ENCODE measurements around the gene PPHLN1.
A peak's percentile ranks its signal among the peaks of the same experiment; 100 is the strongest.
"Not testable (repeated sequence)": the region's sequence is repeated elsewhere in the genome, so short reads cannot be mapped to it uniquely, and the experiment has no call there.

Gene PPHLN1

DNA sequence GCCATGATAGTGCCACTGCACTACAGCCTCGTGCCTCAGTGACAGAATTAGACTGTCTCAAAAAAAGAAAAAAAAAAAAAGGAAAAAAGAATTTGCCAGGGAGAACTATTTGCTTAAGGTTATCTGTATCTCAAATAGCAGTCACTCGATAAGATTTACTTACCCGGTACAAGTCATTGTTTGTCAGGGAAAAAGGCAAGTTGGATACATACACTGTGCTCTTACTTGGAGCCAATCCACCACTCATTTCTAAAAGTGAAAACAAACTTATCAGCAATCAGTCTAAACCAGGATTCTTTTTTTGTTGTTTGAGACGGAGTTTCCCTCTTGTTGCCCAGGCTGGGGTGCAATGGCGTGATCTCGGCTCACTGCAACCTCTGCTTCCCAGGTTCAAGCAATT lies 2.1 kb upstream of the PPHLN1 start:
- DNase-seq = no peak

DNA sequence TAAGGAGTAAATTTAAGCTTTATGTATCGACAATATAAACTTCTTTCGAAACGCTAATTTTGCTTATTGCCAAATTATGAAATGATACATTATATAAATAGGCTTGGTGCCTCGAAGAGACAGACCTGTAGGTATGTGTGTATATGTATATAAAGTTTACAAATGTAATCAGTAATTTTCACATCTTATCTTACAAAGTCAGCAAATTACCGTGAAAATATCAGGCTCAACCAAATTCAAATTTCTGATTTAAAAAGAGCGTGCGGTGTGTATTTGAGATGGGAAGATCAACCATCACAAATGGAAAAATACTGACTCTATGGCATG lies 678 bp upstream of the PPHLN1 start:
- no peak for DNase-seq

DNA sequence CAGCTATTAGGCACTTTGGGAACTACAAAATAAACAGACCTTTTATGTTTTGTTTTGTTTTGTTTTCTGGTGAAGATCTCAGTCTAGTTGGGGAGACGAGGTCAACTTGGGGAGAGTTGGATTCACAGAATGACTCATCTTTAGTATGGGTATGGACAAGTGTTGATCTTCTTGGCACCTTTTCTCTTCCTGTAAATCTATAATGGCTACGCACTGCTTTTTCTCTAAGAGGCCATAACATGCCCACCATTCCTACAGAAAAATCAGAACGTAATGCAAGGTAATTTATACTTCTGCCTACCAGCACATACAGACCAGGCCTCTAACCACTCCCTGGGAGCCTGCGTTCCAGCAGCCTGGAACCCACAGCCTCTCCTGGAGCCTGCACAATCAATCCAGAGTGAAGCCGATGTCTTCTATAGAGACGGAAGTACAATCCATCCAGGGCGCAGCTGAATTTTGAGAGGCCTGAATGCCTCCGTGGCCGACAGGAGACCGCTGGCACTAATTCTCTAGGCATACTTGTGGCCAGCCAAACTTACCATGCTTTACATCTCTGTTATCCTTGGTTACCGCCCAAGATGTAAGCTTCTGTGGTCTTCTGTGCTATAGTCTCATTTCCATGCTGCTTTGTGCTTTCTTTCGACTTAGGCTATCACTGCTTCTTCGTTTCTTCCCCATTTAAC lies 717 bp downstream of the PPHLN1 start:
- DNase-seq = no peak

DNA sequence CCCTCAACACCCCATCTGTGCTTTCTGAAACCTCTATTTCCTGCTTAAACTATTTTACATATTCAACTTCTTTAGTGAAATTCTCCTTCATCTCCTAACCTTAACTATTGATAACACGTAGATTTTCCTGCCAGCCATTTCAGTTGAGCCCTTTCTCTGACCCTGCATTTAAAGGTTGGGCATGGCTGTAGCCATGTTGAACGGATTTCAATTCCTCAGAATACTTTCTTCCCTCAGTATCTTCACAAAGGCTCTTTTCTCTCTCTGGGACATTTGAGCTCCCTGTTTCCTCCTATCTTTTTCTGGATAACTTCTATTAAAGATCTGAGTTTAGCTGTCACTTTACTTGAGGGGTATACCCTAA lies 1.2 kb downstream of the PPHLN1 start:
- DNase-seq = no peak

DNA sequence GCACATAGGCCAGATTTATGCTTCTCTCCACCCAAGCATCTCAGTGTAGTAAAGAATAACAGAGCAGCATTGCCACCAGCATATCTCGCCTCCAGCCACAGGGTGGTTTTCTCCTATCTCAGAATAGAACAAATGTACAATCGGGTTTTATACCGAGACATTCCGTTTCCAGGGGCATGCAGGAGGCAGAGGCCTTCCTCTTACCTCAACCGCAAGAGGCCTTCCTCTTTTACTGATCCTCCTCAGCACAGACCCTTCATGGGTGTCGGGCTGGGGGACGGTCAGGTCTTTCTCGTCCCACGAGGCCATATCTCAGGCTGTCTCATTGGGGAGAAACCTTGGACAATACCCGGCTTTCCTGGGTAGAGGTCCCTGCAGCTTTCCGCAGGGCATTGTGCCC lies 4.1 kb downstream of the PPHLN1 start:
- not testable (repeated sequence) for DNase-seq

DNA sequence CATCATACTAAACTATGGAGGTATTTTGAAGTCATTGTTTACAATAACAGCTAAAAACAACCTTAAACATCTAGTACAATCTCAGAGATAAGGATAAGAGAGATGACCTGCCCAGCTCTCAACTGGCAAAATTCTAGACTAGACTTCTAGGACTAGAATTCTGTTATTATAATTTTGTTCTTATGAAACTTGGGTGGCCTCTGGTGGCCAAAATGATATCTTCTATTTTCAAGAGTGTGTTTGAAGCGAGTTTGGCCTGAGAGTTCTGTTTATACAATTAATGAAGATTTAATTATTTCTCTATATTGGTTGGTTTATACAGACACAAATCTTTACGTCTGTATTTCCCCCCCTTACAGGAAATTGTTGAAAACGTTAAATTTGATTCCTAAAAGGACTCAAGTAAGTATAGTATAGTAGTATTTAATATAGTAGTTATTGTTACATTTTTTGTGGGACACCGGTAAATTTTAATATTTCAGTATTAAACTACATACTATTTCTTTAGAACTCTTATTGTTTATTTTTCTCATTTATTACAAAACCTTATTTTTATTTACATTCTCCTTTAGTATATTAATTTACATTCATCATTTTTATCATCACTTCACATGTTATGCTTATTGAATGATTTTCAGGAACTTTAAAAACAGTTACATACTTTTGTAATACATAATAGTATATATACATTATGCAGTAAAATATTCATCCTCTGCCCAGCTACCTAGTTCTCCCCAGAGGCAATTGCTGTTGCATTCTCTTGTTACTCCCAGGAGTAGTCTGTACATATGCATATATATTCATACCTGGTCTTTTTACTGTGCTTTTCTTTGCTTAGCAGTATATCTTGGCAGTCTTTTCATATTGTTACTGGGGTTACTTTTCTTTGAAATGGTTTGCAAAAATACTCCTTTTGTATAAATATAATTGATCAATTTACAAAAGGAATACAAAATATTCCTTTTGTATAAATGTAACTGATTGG lies 6.6 kb downstream of the PPHLN1 start:
- DNase-seq = peak; percentile 73

DNA sequence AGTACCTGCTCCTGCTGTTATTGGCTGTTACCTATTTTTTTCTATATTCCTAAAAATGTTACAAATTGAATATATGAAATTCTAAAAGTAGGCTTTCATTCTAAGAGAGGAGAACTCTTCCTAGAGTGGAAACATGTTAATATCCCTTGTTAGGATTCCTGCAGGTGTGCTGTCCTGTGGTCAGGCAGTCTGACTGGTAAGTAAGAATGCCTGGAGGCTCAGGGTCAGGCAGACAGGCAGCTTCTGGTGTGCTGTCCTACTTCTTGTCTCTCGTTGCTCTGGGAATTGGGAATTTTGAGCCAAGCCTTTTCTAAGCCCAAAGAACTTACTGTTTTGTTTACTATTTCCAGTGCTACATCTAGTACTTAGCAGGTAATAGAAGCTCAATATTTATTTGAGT lies 10.3 kb downstream of the PPHLN1 start:
- no peak for DNase-seq

DNA sequence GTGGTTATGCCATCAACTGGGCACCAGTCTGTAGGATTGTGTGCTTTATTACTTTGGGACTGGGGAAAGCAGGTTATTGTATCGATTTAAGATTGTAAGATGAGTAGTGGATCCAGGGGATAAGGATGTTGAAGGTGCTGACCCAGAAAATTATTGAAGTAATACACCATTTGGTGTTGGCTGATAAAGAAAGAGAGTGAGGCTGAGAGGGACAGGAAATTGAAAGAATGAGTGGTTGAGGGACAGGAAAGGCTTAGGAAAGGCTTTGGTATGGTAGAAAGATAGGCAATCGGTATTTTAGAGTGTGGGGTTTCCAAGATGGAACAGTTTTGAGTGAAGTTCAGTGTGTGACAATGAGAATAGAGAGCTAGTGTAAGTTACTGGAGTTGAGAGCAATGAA lies 12.3 kb downstream of the PPHLN1 start:
- no peak for DNase-seq

DNA sequence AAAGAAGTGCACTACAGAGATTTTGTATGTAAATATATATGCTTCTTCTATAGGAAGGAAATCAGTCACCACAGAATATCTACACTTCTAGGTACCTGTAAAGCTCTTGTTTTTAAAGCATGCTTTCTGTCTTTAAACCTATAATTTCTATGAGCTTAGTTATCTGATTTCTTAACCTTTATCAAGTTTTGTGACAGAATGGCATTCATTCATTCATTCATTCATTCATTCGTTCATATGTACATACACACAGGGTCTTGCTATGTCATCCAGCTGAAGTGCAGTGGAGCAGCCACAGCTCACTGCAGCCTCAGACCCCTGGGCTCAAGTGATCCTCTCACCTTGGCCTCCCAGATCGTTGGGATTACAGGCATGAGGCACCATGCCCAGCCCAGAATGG lies 16.1 kb downstream of the PPHLN1 start:
- DNase-seq = no peak

DNA sequence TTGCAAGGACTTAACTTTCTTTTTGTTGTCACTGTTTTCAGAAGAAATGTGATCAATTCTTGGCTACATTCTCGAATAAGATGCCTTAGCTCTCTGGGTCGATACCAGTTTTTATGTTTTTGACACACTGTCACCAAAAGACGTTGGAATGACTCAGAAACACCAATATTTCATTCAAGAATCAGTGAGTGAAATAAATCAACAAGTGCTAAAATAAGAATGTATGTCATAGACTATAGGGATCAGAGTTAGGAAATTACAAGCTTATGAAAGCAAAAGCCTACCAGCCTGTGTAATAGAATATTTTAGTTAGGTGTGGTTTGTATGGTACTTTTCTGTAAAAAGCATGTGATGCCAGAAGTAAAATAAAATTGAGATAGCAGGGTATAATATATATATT lies 17.8 kb downstream of the PPHLN1 start:
- no peak for DNase-seq

DNA sequence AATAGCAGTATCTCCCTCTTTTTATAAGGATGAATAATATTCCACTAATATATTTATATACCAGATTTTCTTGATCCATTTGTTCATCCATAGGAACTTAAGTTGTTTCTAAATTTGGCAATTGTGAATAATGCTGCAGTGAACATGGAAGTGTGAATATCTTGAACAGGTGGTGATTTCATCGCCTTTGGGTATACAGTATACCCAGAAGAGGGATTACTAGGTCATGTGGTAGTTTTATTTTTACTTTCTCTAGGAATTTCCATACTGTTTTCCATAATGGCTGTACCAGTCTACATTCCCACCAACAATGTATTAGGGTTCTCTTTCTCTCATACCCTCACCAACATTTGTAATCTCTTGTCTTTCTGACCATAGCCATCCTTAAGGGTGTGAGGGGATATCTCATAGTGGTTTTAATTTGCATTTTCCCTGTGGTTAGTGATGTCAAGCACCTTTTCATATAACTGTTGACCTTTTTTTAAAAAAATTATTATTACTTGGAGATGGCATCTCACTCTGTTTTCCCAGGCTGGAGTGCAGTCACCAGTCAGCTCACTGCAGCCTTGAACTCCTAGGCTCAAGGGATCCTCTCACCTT lies 20.5 kb downstream of the PPHLN1 start:
- DNase-seq = no peak

DNA sequence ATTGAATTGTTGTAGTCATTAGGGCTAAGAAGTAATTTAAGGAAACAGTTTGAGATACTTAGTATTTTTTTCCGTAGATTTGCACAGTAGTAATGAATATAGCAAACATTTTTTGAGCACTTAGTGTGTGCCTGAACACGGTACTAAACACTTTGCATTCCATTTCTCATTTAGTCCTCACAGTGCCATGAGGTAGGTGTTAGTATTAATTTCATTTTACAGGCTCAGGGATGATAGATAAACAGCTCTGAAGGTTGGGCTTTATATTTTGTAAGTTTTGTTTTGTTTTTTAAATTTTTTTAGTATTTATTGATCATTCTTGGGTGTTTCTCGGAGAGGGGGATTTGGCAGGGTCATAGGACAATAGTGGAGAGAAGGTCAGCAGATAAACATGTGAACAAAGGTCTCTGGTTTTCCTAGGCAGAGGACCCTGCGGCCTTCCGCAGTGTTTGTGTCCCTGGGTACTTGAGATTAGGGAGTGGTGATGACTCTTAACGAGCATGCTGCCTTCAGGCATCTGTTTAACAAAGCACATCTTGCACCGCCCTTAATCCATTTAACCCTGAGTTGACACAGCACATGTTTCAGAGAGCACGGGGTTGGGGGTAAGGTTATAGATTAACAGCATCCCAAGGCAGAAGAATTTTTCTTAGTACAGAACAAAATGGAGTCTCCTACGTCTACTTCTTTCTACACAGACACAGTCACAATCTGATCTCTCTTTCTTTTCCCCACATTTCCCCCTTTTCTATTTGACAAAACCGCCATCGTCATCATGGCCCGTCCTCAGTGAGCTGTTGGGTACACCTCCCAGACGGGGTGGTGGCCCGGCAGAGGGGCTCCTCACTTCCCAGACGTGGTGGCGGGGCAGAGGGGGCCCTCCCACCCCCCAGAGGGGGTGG lies 23.4 kb downstream of the PPHLN1 start:
- not testable (repeated sequence) for DNase-seq

DNA sequence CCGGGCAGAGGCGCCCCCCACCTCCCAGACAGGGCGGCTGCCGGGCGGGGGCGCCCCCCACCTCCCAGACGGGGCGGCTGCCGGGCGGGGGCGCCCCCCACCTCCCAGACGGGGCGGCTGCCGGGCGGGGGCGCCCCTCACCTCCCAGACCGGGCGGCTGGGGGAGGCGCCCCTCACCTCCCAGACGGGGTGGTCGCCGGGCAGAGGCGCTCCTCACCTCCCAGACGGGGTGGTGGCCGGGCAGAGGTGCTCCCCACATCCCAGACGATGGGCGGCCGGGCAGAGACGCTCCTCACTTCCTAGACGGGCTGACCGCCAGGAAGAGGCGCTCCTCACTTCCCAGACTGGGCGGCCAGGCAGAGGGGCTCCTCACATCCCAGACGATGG lies 24.0 kb downstream of the PPHLN1 start:
- DNase-seq = not testable (repeated sequence)

DNA sequence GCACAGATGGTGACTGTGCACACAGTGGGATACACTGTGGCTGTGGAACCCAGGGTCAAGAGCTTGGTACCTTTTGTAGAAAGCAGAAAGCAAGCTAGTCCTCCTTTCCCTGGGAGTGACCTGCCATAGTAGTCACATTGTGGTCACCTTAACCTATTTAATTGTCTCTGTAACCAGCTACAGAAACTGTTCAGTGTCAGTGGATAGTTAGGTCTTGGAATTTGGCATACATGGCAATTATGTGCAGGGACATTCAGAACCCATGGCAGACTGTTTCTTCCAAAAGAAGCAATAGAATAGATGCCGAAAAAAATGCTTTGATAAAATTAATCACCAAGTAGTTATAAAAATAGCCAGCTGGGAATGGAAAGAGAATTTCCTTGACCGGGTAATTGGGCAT lies 30.4 kb downstream of the PPHLN1 start:
- DNase-seq = no peak

DNA sequence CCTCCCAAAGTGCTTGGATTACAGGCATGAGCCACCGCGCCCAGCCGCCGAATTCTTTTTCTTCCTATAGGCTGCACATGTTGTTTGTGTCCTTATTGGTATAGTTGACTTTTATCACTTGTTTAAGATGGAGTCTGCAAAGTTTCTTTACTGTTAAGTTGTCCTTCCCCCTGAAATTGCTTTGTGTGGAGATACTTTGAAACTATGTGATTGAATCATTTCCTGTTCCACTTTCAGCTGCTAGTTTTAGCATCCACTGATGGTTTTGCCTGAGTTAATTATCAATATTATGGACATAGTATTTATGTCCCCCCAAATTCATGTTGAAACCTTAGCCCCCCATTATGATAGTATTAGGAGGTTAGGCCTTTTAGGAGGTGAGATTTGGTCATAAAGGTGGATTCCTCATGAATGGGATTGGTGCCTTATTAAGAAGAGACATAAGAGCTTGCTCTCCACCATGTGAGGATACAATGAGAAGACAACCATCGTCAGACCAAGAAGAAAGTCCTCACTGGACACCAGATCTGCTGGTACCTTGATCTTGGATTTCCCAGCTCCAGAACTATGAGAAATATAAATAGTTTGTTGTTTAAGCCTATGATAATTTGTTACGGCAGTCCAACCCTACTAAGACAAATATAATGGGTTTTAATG lies 34.9 kb downstream of the PPHLN1 start:
- DNase-seq = no peak

DNA sequence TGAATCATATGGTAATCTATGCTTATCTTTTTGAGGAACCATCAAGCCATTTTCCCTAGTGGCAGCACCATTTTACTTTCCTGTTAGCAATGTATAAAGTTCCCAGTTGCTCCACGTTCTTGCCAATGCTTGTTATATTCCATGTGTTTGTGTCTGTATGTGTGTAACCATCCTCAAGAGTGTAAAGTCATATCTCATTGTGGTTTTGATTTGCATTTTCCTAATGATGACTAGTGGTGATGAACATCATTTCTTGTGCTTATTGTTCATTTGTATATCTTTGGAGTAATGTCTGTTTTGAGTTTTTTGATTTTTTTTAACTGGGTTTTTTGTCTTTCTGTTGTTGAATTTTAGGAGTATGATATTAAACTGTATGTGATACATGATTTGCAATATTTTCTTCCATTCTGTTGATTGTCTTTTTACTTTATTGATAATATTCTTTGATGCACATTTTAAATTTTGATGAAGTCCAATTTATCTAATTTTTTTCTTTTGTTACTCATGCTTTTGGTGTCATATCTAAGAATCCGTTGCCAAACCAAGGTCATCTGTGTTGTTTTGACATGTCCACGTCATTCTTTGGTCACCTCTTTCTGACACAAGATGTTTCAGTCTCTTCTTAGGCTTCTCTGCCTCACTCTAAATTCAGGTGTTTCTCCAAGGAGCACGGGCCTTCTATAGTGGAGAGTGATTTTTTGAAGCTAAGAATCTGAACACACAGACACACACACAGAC lies 36.1 kb downstream of the PPHLN1 start:
- DNase-seq = no peak

DNA sequence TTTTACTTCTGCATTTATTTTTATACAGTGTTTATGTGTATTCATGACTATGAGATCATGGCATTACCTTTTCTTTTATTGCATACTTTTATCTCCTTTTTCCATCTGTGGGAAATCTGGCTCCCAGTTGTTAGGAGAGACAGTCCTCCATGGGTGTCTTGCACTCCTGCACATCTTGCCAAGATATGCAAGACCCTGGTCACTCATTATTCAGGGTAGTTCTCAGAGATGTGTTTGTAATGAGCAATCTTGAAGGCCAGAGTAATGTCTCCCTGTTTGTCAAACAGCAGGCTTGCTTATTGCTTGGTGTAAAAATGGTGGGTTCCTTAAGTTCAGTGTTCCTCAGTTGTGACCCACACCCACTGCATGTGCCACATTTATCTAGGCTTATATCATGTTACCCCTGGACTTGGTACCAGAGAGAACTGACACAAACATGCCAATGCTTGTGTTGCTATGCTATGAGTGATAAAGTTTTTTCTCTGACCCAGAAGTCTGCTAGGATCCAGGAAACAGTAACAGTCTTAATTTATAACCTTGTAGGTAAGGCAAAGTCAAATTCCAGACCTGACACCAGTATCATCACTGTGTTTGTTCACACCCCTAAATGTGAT lies 36.8 kb downstream of the PPHLN1 start:
- DNase-seq = no peak

DNA sequence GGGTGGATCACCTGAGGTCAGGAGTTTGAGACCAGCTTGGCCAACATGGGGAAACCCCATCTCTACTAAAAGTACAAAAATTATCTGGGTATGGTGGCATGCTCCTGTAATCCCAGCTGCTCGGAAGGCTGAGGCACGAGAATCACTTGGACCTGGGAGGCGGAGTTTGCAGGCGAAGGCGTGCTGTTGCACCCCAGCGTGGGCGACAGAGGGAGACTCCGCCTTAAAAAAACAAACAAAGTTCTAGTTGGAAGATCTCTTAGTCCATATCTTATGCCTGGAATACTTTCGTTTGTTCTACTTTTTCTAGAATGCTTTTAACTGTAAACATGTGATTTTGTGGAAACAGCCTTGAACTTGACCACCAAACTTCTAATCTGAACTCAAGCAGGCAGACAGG lies 38.7 kb downstream of the PPHLN1 start:
- no peak for DNase-seq

DNA sequence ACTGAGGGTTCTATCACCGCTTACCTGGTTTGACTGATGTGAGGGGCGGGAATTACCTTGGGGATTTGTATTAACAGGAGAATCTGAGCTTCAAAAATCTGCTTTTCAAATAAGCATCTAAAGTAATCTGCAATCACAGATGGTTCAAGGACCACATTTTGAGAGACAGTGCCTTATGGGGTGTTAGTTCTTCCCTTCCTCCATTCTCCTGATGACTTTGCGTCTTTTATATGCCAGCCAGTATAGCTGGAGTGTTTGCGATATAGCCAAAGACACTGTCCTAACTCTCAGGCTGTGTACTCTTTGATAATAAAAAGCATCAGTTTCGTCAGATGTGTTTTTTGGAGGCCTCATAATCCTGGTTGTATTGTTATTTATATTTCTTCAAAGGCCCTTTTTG lies 39.5 kb downstream of the PPHLN1 start:
- DNase-seq = no peak

DNA sequence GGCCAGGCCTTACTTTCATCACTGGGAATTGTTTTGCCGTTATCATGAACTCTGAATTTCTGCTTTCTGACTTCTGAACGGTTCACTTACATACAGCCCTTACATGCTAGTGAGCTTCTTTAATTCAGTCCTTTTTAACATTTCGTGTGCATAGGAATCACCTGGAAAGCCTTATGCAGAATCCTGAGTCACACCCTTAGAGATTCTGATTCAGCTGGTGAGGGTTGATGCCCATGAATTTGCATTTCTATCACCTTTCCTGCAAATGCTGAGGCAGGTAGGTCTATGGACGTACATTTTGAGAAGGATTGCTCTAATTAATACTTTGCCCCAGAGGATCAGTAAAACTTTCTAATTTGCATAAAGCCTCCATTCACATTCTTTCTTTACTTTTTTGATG lies 44.0 kb downstream of the PPHLN1 start:
- no peak for DNase-seq

DNA sequence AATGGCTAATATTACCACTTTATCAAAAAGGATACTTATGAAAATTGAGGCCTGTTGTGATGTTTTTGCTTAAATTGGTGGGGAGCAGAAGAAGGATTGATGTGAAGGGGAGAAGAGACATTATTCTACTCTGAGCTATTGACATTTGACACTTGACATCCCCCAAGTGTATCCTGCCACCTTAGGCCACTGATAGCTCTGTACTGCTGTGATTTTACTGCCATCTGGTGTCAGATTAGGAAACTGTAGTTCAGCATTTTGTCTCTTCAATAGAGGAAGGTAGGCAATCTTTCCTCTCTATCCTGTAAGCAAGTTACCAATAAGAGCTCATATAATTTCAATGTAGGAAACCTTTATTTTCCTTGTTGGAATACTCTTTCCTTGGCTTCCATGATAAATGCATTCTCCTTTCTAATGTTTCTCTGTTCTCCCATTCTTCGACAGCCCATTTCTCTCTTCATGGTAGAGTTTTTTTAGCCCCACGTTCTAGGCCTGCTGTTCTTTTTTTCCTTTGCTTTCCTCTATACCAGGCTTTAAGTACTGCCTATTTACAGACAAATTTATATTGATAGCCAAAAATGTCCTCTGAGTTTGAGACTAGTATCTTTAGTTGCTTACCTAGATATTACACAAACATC lies 46.3 kb downstream of the PPHLN1 start:
- DNase-seq = peak; percentile 52
